ENCODE measurements around the gene RASSF6. TPM values are rescaled to one million over a fixed set of nuclear protein-coding genes. Genes with fewer than 3 reads are reported as not detected.
"Not testable (repeated sequence)": the region's sequence is repeated elsewhere in the genome, so short reads cannot be mapped to it uniquely, and the experiment has no call there.

The RASSF6 gene
- total RNA-seq, 1 donor from 2014 or later: not detected

DNA sequence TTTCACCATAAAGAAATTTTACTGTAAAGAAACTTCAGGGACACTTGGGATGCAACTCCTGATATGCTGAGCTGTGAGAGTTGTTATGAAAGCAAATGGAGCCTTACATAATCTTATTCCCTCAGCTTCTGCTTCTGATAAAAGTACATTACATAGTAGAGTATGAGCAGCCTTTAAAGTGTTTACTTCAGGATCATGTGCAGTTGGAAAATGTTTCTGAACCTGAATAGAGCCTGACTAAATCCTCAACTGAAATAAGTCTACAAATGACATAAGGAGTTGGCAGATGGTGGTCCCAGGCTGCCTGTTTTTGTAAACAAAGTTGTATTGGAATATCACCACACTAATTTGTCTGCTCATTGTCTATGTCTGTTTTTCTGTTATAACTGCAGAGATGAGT, 19.3 kb downstream of the RASSF6 start:
- no peak overlapping the region for H3K9ac ChIP-seq (ENCODE audit: low read depth in 1 of 3, low read length in 3 of 3)
- no peaks in the 10 kb centered on the region for H3K27me3 ChIP-seq (ENCODE audit: control insufficient read depth in 3 of 3, insufficient read depth in 3 of 3, low read length in 3 of 3)
- no peaks in the 10 kb centered on the region for H3K36me3 ChIP-seq (ENCODE audit: control insufficient read depth in 3 of 3, insufficient read depth in 3 of 3, low read length in 3 of 3)
- H3K4me1 ChIP-seq (ENCODE audit: control insufficient read depth in 3 of 3, insufficient read depth in 3 of 3, low read length in 3 of 3): peaks cover 0 to 2% (median 0%) of the 10 kb centered on the region in 3 donors
- no peaks in the 10 kb centered on the region for H3K9me3 ChIP-seq (ENCODE audit: control insufficient read depth in 3 of 3, low read length in 3 of 3)
- H3K27ac ChIP-seq (ENCODE audit: low read depth, low read length): no peak overlapping the region
- no peak overlapping the region for H3K4me3 ChIP-seq (ENCODE audit: low read length in 3 of 3)

DNA sequence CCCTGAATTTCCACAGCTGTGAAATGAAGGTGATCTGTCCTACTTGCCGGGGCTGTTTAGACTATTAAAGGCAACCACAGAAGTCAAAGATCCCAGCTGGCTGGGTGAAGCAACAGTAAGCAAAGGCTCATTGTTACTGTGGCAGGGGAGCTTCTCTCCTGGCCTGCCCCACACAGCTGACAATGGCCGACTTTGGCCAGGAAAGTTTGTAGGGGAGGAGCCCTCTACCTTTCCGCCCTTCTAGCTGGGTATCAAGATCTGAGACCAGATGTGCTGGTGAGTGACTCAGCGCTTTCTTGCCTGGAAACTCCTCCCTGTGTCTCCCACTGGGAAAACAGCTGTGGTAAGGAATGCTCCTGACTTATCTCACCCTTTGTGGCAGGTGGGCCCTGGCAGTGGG, 21.1 kb downstream of the RASSF6 start:
- no peak overlapping the region for H3K4me3 ChIP-seq (ENCODE audit: low read length in 3 of 3)
- no peak overlapping the region for H3K9ac ChIP-seq (ENCODE audit: low read depth in 1 of 3, low read length in 3 of 3)
- H3K4me1 ChIP-seq (ENCODE audit: control insufficient read depth in 3 of 3, insufficient read depth in 3 of 3, low read length in 3 of 3): peaks cover 0 to 2% (median 0%) of the 10 kb centered on the region in 3 donors
- H3K36me3 ChIP-seq (ENCODE audit: control insufficient read depth in 3 of 3, insufficient read depth in 3 of 3, low read length in 3 of 3): no peaks in the 10 kb centered on the region
- no peaks in the 10 kb centered on the region for H3K27me3 ChIP-seq (ENCODE audit: control insufficient read depth in 3 of 3, insufficient read depth in 3 of 3, low read length in 3 of 3)
- no peak overlapping the region for H3K27ac ChIP-seq (ENCODE audit: low read depth, low read length)
- H3K9me3 ChIP-seq (ENCODE audit: control insufficient read depth in 3 of 3, low read length in 3 of 3): no peaks in the 10 kb centered on the region

DNA sequence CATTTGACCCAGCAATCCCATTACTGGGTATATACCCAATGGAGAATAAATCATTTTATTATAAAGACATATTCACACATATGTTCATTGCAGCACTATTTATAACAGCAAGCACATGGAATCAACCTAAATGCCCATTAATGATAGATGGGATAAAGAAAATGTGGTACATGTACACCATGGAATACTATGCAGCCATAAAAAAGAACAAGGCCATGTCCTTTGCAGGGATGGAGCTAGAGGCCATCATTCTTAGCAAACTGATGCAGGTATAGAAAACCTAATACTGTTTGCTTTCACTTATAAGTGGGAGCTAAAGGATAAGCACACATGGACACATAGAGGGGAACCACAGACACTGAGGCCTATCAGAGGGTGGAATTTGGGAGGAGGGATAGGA, 22.6 kb downstream of the RASSF6 start:
- Histone ChIP-seq H3K36me3 (ENCODE audit: control insufficient read depth in 3 of 3, insufficient read depth in 3 of 3, low read length in 3 of 3) (no peaks in the 10 kb centered on the region), H3K27ac (ENCODE audit: low read depth, low read length) (no peak overlapping the region), H3K4me3 (ENCODE audit: low read length in 3 of 3) (no peak overlapping the region), H3K27me3 (ENCODE audit: control insufficient read depth in 3 of 3, insufficient read depth in 3 of 3, low read length in 3 of 3) (no peaks in the 10 kb centered on the region), H3K9ac (ENCODE audit: low read depth in 1 of 3, low read length in 3 of 3) (no peak overlapping the region), H3K9me3 (ENCODE audit: control insufficient read depth in 3 of 3, low read length in 3 of 3) (no peaks in the 10 kb centered on the region), H3K4me1 (ENCODE audit: control insufficient read depth in 3 of 3, insufficient read depth in 3 of 3, low read length in 3 of 3) (peaks cover 0 to 2% (median 0%) of the 10 kb centered on the region in 3 donors)

DNA sequence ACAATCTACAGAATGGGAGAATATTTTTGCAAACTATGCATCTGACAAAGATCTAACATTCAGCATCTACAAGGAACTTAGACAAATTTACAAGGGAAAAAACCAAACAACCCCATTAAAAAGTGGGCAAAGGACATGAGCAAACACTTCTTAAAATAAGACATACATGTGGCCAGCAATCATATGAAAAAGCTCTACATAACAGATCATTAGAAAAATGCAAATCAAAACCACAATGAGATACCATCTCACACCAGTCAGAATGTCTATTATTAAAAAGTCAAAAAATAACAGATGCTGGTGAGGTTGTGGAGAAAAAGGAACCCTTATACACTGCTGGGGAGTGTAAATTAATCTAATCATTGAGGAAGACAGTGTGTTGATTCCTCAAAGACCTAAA, 23.1 kb downstream of the RASSF6 start:
- not testable (repeated sequence) for H3K36me3 ChIP-seq (ENCODE audit: control insufficient read depth in 3 of 3, insufficient read depth in 3 of 3, low read length in 3 of 3); H3K4me3 ChIP-seq (ENCODE audit: low read length in 3 of 3); H3K9me3 ChIP-seq (ENCODE audit: control insufficient read depth in 3 of 3, low read length in 3 of 3); H3K9ac ChIP-seq (ENCODE audit: low read depth in 1 of 3, low read length in 3 of 3); H3K4me1 ChIP-seq (ENCODE audit: control insufficient read depth in 3 of 3, insufficient read depth in 3 of 3, low read length in 3 of 3); H3K27me3 ChIP-seq (ENCODE audit: control insufficient read depth in 3 of 3, insufficient read depth in 3 of 3, low read length in 3 of 3); H3K27ac ChIP-seq (ENCODE audit: low read depth, low read length)

DNA sequence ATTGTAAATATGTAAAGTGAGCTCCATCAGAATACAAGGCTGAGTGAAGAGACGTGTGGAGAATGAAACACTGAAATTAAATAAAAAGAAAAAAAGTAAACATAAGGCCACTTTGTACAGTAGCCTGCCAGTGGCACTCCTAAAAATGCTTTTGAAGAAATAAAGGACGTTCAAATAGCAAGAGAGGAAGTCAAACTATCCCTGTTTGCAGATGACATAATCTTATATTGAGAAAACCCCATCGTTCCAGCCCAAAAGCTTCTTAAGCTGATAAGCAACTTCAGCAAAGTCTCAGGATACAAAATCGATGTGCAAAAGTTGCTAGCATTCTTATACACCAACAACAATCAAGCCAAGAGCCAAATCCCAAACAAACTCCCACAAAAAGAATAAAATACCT, 24.2 kb downstream of the RASSF6 start:
- Histone ChIP-seq H3K9me3 (ENCODE audit: control insufficient read depth in 3 of 3, low read length in 3 of 3) (no peaks in the 10 kb centered on the region), H3K27ac (ENCODE audit: low read depth, low read length) (no peak overlapping the region), H3K9ac (ENCODE audit: low read depth in 1 of 3, low read length in 3 of 3) (no peak overlapping the region), H3K27me3 (ENCODE audit: control insufficient read depth in 3 of 3, insufficient read depth in 3 of 3, low read length in 3 of 3) (no peaks in the 10 kb centered on the region), H3K36me3 (ENCODE audit: control insufficient read depth in 3 of 3, insufficient read depth in 3 of 3, low read length in 3 of 3) (no peaks in the 10 kb centered on the region), H3K4me3 (ENCODE audit: low read length in 3 of 3) (no peak overlapping the region), H3K4me1 (ENCODE audit: control insufficient read depth in 3 of 3, insufficient read depth in 3 of 3, low read length in 3 of 3) (peaks cover 0 to 2% (median 0%) of the 10 kb centered on the region in 3 donors)

DNA sequence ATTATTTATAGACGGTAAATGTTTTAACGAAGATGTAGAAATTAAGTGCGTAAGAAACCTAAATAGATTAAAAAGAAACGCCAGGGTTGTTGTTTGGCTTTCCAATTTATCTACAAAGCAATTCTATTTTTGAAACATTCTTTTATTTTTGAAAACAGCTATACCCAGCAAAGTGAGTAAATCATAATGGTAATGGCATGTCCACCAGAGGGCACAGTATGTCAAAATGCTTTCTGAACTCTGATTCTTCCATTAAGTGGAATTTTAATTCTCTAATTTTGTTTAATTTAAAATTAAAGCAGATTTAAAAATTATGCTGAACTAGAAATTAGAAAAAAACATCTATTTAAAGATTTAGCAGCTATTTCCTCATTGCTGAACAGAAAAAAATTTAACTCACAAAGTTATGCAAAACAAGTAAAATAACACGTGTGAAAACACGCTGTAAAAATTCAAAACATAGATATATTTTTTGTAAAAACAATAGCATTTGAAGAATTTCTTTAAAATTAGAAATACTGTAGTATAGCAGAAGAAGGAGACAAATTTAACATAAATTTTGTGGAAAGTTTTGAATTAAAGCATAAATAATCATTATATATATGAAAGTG, 26.5 kb downstream of the RASSF6 start:
- no peak overlapping the region for H3K4me3 ChIP-seq (ENCODE audit: low read length in 3 of 3)
- no peaks in the 10 kb centered on the region for H3K27me3 ChIP-seq (ENCODE audit: control insufficient read depth in 3 of 3, insufficient read depth in 3 of 3, low read length in 3 of 3)
- H3K4me1 ChIP-seq (ENCODE audit: control insufficient read depth in 3 of 3, insufficient read depth in 3 of 3, low read length in 3 of 3): no peaks in the 10 kb centered on the region
- no peaks in the 10 kb centered on the region for H3K36me3 ChIP-seq (ENCODE audit: control insufficient read depth in 3 of 3, insufficient read depth in 3 of 3, low read length in 3 of 3)
- no peaks in the 10 kb centered on the region for H3K9me3 ChIP-seq (ENCODE audit: control insufficient read depth in 3 of 3, low read length in 3 of 3)
- no peak overlapping the region for H3K27ac ChIP-seq (ENCODE audit: low read depth, low read length)
- H3K9ac ChIP-seq (ENCODE audit: low read depth in 1 of 3, low read length in 3 of 3): no peak overlapping the region

DNA sequence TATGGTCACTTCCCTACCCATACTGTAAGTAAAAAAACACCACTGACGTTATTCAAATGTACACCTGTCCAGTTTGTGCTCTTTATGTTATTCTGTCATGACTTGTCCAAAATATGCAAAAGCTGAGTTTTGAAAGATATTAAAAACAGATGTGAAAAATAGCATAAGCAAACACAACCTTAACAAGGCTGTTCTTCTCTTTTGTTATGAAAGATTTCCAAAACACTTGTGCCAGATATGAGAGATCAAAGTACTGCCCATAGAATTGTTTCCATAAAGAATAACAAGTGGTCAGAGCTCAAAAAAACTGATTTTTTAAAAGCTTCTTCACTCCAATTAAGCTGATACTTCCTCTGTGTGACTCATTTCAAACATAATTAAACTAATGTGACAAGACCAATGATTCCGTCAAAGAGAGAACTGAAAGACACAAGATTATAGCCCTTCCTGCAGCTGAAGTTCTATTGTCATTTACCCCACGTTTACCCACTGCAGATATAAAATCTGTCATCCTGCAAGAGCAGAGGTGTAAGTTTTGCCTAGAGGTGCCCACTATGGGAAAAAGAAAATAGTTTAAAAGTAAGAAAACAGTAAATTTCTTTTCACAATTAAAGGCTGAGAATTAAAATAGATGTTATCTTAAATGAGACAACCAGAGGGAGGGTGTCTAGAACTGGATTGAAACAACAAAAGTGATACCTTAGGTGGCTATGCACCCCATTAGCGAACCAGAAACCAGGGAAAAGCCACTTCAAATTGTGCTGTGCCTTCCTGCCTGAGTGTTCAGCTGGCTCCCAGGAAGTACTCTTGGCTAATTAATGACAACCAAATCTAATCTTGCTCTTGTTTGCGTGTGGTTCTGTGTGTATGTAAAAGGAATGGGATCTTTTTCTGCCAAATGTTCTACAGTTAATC, 30.1 kb downstream of the RASSF6 start:
- Histone ChIP-seq H3K4me1 (ENCODE audit: control insufficient read depth in 3 of 3, insufficient read depth in 3 of 3, low read length in 3 of 3) (no peaks in the 10 kb centered on the region), H3K27ac (ENCODE audit: low read depth, low read length) (no peak overlapping the region), H3K27me3 (ENCODE audit: control insufficient read depth in 3 of 3, insufficient read depth in 3 of 3, low read length in 3 of 3) (no peaks in the 10 kb centered on the region), H3K4me3 (ENCODE audit: low read length in 3 of 3) (no peak overlapping the region), H3K9ac (ENCODE audit: low read depth in 1 of 3, low read length in 3 of 3) (no peak overlapping the region), H3K9me3 (ENCODE audit: control insufficient read depth in 3 of 3, low read length in 3 of 3) (no peaks in the 10 kb centered on the region), H3K36me3 (ENCODE audit: control insufficient read depth in 3 of 3, insufficient read depth in 3 of 3, low read length in 3 of 3) (no peaks in the 10 kb centered on the region)

DNA sequence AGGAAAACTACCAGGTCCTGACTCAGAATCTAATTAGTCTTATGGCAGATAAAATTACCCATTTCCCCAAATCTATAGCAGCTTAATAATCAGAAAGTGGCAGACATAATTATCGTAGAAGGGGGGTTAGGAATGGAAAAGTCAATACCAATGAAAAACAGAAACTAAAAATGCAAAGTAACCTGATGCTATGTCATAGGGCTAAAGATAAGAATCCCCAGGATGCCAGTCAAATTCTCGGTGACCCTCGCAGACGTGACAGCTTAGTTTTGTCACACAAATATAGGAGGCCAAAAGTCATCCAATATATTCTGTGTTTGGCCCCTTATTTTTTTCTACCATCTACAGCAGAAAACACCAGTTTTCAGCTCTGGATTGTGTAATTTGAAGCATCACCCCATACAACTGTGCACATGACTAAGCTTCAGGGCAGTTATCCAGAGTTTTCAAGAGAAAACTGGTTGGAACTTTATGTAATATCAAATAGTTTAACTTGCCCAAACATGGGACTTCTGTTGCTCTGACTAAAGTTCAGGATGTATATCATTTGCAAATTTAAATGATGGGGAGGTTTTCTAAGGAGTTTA, 30.9 kb downstream of the RASSF6 start:
- Histone ChIP-seq H3K27ac (ENCODE audit: low read depth, low read length) (no peak overlapping the region), H3K36me3 (ENCODE audit: control insufficient read depth in 3 of 3, insufficient read depth in 3 of 3, low read length in 3 of 3) (no peaks in the 10 kb centered on the region), H3K4me1 (ENCODE audit: control insufficient read depth in 3 of 3, insufficient read depth in 3 of 3, low read length in 3 of 3) (no peaks in the 10 kb centered on the region), H3K9ac (ENCODE audit: low read depth in 1 of 3, low read length in 3 of 3) (no peak overlapping the region), H3K4me3 (ENCODE audit: low read length in 3 of 3) (no peak overlapping the region), H3K9me3 (ENCODE audit: control insufficient read depth in 3 of 3, low read length in 3 of 3) (no peaks in the 10 kb centered on the region), H3K27me3 (ENCODE audit: control insufficient read depth in 3 of 3, insufficient read depth in 3 of 3, low read length in 3 of 3) (no peaks in the 10 kb centered on the region)

DNA sequence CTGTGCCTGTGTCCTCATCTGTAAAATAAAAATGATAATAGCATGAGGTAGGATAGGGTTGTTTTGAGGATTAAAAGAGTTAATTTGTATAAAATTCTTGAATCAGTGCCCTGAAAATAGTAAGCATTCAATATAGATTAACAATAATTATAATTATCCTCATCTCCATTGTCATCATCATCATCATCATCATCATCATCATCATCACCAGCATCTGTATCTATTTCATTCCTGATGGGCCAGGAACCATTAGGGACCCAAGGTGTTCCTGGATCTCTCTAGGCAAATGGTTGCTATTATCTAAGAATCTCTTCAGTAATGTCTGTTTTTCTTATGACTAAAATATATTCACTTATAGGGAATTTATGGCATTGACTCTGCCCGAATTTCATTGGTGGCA, 31.6 kb downstream of the RASSF6 start:
- no peaks in the 10 kb centered on the region for H3K4me1 ChIP-seq (ENCODE audit: control insufficient read depth in 3 of 3, insufficient read depth in 3 of 3, low read length in 3 of 3)
- H3K27me3 ChIP-seq (ENCODE audit: control insufficient read depth in 3 of 3, insufficient read depth in 3 of 3, low read length in 3 of 3): no peaks in the 10 kb centered on the region
- no peak overlapping the region for H3K4me3 ChIP-seq (ENCODE audit: low read length in 3 of 3)
- H3K9ac ChIP-seq (ENCODE audit: low read depth in 1 of 3, low read length in 3 of 3): no peak overlapping the region
- H3K9me3 ChIP-seq (ENCODE audit: control insufficient read depth in 3 of 3, low read length in 3 of 3): no peaks in the 10 kb centered on the region
- H3K36me3 ChIP-seq (ENCODE audit: control insufficient read depth in 3 of 3, insufficient read depth in 3 of 3, low read length in 3 of 3): no peaks in the 10 kb centered on the region
- H3K27ac ChIP-seq (ENCODE audit: low read depth, low read length): no peak overlapping the region

DNA sequence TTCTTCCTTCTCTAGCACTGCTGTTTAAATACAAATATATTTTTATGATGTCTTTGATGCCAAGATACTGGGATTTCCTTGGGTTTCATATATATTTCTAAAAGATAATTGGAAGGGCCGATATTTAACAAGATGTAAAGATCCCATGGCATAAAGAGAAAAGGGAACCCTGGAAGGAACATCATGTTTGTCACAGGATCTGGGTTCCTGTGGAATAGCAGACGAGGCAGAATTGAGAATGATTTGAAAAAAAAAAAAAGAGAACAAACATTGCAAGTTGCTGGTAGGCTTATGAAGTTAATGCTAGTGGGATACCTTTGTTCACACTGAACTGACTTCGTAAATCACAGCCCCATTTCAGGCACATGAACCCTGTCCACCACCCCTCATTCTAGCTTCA, 33.6 kb downstream of the RASSF6 start:
- no peaks in the 10 kb centered on the region for H3K27me3 ChIP-seq (ENCODE audit: control insufficient read depth in 3 of 3, insufficient read depth in 3 of 3, low read length in 3 of 3)
- no peak overlapping the region for H3K27ac ChIP-seq (ENCODE audit: low read depth, low read length)
- no peaks in the 10 kb centered on the region for H3K36me3 ChIP-seq (ENCODE audit: control insufficient read depth in 3 of 3, insufficient read depth in 3 of 3, low read length in 3 of 3)
- no peaks in the 10 kb centered on the region for H3K4me1 ChIP-seq (ENCODE audit: control insufficient read depth in 3 of 3, insufficient read depth in 3 of 3, low read length in 3 of 3)
- no peaks in the 10 kb centered on the region for H3K9me3 ChIP-seq (ENCODE audit: control insufficient read depth in 3 of 3, low read length in 3 of 3)
- H3K4me3 ChIP-seq (ENCODE audit: low read length in 3 of 3): no peak overlapping the region
- H3K9ac ChIP-seq (ENCODE audit: low read depth in 1 of 3, low read length in 3 of 3): no peak overlapping the region
